GM19351 (cell line): Measurements from ENCODE around the gene MAML3.

Source experiments
- ATAC-seq: cut with Tn5 transposase; IDR thresholded peaks from one replicate; pipeline ENCODE4 v1.9.1; 2021; ENCODE audit warnings: mild to moderate bottlenecking, moderate library complexity; ENCODE audit not compliant: unreplicated experiment

Gene MAML3

DNA sequence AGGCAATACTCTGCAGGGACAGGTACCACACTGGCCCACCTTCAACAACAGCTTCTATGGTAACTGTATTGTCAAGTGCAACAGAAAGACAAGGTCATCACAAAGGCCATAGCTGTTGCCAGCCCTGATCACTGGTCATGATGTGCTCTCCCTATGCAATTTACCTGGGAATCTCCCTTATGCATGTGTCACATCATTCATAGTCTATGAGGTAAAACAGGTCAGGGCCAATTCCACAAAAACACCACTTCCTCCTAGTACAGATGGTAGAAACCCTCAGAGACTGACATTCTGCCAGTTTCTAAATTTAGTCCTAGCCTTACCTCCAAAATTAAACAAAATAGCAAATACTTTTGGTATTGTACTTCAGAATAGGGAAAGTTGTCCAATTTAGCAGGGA, 355.5 kb downstream of the MAML3 start:
- ATAC-seq, result no peak

DNA sequence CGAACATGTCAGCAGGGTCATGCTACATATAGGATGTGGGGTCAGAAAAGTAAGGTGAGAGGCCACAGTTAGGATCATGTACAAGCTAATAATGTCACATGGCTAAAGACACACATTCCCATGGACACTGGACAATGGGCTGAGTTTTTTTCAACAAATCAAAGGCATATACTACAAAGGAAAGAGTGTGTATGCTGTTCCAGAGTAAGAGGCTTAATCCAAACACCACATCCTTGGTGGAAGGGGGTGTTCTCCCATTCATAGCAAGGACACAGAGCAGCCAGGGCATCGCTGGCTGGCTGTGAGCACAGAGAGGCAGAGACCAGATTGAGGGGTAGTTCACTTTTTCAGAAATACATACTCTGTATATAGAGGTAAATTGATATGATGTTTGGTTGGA, 356.7 kb downstream of the MAML3 start:
- no peak for ATAC-seq

DNA sequence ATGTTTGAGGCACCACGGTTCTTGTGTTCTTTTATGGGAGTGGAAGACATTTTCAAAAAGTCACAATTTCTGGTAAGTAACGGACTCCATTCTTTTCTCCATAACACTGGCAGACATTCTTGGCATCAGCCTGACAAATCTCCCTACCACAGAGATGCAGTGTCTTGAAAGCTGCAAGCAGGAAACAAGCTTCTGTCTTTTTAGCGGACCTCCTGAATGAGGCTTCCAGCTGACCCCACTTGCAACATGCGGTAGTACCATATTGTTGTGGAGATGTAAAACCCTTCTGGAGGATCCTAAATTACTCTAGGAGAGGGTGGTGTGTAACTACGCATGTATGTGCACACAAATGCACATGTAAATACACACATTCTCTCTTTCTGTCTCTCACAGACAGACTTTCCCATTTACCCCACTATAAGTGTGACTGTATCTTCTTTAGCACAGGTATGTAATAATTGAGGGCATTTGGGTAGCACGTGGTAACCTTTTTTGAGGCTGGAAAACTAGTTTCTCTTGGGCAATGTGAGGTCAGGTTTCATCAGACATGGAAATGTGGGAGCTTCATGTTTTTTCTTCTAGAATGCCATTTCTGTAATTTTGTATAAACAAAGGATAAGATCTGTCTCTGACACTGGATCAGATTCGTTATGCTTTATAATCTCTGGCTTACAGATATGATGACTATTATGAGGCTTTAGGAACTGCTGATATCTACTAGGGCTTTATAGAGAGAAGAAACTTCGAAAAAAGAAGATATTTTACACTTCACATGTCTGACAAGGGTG, 358.3 kb downstream of the MAML3 start:
- no peak for ATAC-seq

DNA sequence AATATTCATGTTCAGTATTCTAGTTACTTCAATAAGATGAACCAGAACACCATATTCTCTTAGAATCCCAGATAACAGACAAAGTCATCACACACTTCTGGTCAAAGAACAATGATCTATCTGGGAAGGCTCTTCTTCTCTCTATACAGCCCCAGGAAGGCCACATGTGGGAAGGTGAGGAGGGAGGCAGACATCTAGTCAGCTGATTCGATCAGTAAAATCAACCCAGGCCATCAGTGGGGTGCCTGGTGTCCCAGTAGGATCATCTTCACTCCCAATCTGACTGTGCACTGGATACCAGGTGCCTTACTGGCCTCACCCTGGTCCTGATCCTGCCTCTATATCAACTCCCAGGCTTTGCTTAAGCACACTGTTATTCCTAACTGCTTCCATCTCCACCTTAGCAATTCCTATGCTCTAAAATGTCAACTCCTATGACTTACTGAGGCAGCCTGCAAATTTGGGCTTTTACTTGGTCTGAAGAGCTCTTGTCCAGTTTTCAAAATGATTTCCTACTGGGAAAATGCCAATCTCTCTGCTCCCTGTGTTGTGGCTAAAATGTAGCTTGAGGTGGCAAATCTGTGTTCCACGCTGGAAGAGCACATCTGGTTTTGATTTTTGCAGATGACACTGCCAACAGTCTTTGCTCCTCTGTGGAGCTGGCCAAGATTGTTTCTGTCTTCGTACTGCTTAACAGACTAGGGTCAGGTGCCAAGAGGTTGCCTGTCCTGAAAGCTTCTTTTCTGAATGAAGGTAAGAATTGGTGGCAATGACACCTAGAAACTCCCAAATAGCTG, 359.6 kb downstream of the MAML3 start:
- ATAC-seq, result no peak

DNA sequence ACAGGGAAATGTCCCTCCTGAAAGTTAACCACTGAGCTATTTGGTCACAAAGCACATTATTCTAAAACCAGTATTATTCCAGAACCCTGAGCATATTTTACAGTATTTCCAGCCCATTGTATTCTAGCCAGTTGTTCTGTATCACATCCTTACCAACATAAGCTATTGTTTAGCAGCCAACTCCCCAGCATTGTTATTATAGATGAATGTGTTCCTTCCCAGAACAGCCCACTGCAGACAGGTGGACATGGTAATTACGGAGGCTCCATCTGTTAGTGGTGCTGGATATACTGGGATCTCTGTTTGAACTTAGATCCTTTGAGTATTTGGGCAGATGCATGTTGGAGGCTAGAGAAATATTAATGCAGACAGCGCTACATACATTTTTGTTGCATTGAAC, 362.3 kb downstream of the MAML3 start:
- no peak for ATAC-seq

DNA sequence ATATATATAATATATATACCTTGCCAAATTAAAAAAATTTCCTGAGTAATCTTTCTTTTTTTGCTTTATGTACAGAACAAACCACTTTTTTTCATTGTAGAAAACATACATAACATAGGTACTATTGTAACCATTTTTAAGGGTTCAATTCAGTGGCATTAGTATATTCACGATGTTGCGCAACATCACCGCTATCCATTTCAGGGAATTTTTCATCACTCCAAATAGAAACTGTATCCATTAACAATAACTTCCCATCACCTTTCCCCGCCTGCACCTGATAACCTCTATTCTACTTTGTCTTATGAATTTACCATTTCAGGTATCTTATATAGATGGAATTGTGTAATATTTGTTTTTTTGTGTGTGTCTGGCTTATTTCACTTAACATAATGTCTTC, 363.7 kb downstream of the MAML3 start:
- no peak for ATAC-seq

DNA sequence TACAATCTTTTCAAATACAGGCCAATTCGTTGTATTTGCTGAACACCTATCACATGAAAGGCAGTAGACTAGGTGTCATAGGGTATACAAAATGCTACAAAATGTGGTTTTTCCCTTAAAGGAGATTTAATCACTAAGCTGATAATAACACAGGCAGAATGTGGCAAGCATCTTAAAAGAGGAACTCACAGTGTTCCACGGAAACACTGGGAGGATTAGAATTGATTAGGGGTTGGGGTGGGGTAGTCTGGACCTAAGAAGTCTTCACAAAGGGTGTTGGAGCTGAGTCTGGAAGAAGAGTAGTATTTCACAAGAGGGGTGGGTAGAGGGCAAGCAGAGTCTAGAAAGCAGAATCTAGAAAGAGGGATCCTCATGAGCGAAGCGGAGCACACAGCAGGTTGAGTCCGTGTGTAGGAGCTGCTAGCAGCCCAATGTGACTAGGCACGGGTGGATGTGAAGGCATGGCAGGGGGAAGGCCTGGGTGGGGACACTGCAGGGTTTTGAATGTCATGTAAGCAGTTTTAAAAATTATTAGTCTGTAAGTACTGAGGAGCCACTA, 364.8 kb downstream of the MAML3 start:
- ATAC-seq, result no peak

DNA sequence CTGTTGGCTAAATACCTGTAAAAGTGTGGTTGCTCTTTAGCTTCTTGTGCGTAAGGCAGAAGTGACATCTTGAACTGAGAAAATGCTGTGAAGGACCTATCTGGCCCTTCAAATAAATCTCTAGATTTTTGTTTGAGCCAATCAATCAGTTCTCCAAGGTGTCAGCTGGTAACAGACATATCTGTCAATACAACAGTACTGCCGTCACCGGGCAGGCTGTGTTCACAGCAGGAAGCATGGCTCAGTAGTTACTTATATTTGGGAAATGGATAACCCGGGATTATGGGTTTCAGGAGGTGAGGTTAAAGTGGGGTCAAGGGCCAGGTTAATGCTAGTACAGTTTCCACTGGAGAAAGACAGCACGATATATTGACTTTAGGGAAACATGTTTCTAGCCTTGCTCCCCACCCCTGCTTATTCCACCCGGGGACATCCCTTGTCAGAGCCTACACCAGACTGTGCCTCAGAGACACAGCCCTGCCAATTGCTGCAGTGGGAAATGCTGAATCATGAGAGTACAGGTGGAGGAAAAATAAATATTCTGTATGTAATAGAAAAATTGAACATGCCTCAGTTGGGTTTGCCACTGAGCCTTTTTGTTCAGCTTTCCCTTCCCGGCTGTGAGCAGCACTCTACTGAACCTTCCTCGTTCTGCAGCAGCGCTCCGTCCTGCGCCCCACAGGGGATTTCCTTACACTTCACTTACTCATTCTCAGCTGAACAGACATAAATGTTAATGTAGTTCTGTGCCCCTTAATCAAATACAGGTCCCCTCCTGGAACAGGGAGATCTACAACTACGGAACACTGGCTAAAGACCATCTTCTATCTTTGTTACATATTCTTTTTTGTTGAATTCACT, 367.3 kb downstream of the MAML3 start:
- ATAC-seq, result no peak

DNA sequence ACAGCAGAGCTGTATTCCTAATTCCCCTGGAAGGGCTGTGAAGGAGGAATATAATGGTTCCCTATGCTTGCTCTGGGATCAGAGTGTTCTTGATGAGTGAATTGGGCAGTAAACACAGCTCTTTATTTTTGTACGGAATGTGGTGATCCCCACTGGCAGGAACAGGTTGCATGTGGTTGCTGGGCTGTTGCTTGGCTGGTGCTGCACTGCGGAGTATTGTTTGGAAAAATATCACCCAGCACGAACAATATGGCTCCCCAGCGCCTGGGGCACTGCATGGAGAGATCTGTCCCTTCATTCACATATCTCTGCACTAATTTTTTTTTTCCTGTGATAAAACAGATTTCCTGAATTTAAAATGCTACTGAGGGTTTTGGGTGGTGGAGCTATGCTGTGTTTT, 368.6 kb downstream of the MAML3 start:
- ATAC-seq, result no peak

DNA sequence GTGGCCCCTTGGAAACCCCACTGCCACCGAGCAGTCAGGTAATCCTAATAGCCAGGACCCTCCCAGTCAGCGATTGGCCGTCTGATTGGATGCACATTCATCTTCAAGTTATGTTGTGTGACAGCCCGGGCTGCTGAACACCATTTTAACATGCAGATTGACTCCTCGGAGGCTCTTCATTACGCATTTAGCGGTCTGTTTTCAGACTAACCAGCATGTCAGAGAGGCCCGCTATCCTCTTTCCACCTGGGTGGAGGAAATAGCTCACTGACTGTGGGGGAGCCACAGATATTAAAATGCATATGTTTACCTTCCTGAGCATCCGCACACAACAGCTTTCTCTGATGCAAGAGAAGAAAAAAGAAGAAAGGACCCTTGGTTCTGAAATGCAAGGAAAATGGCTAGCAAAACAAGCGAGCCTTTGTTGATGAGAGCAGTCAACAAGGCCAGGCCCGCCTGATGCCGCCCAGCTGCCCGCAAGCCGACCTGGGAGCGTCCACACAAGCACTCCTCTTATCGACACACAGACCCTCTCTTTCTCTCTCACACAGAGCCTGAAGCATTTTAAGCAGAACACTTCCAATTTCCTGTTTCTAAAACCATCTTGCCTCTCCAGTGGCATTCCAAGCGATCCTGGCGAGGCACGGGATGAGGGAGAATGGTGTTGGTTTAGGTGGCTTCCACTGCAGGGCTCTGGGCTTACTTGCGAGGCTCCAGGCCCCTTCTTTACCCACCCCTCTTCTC, 370.1 kb downstream of the MAML3 start:
- no peak for ATAC-seq

DNA sequence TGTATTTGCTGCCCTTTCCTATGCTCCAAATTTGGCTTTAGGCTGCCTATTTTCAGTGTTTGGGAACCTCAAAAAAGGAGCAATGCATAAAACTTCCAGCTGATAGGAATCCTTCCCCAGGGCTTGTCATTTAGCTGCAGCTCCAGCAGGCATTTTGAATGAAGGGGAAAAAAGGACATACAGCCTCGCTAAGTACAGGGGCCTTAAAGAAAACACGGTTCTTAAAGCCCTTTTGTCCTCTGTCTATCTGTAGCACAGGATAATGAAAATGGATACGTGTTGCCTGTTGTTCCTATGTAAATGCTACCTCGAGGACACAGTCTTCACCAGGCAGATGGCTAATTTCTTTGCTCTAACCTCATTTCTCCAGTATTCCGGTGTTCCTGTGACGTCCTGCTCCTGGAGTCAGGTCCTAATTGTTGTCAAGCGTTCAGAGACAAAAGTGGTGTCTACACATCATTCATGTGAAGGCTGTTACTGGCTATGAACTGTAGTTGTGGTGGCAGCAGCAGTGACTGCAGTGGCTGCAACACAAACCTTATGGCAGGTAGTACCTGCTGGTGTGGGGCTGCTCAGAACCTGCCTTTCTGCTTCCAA, 371.0 kb downstream of the MAML3 start:
- ATAC-seq, result no peak

DNA sequence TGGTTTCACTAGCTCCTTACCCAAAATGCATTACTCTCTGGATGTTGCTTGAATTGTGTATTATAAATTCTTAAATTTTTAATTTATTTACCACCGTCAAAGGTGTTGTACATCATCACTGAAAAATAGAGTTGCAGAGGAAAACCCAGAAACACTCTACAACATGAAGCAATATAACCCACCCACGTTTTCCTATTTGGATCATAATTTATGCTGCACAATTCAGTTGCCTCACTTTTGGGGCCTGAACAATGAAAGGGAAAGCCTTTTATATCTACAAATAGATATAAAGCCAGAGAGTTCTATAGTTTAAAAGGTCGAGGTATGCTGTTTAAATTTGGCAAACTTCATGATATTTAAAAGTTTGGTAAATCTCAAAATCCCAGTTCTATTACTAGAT, 372.9 kb downstream of the MAML3 start:
- ATAC-seq, result no peak

DNA sequence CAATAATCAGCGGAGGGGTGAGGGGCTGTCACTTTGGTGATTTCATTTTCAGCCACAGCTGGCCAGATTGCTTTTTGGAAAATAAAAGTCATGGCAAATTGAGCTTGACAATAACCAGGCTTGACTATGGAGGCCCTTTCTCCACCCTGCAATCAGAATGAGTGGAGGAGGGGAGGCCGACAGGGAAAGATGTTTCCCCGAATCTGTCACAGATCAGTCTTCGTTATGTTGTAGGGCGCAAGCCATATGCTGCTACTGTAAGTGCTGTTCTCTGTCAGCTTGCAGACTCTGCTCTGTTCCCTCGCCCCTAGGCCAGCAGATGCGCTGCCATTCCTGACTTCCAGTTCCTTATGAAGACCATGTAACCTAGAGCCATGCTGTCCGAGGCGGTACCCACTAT, 374.3 kb downstream of the MAML3 start:
- no peak for ATAC-seq

DNA sequence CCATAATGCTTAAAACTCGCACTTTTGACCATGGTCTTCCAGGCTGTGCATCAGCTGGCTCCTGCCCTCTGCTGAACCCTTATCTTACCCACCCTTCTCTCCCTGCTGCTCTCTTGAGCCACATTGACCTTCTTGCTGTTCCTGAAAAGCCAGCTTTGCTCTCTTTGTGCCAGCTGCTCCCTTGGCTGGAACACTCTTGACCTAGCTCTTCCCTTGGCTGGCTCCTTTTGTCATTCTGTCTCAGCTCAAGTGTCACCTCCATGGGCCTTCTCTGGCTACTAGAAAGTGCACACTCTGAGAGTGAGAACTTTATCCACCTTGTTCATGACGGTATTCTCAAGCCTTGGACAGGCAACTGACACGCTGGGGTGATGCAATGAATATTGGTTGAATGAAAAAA, 376.2 kb downstream of the MAML3 start:
- no peak for ATAC-seq

DNA sequence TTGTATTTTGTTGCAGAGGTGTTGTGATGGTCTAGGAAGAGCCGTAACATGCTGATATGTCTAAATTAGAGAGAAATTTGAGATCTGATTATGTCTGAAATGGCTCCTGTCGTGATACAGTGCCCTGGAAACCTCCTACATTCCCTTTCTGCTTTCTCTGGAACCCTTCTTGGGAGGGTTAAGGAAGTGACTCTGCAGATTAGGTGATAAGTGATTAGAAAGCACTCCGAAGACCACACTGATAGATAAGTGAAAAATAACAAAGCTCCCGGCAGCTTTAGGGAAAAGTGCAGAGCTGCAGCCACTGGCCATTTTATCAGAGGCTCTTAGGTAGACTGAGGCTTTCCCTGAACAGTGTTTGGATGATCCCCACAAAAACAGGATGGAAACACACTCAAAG, 377.7 kb downstream of the MAML3 start:
- no peak for ATAC-seq

DNA sequence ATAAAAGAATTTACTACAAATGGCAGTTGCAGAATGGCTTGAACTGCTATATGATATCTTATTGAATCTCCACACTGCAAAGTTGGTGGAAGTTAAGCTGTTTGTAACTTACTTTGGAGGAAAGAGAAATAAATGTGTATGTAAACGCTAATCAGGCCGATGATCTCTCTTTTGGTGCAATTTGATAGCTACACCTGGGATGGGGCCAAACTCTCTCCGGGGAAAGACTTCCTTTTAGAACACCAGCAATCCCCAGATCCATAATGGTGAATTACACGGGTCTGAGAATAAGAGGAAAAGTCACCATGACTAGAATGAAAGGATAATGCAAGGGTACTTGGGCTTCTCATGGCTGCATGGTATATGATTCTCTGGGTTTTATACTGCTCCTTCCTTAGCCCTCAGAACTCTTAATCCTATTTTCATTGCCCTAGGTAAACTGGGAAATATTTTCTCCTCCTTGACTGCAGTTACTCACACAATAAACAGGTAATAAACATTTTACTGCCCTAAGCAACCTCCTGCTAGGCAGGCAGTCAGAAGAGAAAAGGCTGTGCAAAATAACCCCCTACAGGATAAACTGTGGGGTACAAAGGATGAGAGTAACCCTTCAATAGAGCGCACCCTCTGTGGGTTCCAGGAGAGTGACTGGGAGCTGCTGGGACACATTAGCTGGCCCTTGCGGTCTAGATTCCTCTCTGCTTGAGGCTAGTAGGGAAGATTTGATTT, 379.1 kb downstream of the MAML3 start:
- ATAC-seq, result no peak

DNA sequence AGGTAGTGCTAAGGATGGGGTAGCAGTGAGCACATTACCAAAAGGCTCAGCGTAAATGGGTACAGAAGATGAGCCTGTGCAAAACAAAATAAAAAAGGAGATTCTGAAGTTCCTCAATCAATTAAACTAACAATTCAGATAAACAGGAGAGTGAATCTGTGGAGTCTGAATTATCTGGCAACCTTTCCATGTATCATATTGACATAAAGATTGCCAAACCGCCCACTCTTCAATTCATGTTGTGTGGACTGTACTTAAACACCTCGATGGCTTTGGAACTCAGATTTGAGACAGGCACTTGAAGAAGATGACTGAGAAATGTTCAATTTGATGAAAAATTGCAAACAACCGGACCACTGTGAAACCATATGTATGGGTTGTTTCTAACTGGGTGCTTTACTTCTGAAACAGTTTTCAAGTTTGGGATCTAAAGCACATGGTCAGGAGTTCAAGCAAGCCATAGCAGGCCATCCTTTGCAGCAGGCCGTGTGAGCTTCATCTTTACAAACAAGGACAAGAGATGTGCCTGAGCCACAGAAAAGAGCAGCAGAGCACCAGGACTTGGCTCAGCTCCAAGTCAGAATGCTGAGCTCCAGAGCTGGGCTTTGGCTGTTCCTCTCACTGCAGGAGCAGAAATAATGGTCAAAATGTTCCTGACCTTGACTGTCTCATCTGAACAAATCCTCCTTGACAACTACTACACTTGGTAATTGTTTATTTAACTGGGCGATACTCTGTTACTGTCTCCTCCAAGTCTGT, 380.2 kb downstream of the MAML3 start:
- no peak for ATAC-seq

DNA sequence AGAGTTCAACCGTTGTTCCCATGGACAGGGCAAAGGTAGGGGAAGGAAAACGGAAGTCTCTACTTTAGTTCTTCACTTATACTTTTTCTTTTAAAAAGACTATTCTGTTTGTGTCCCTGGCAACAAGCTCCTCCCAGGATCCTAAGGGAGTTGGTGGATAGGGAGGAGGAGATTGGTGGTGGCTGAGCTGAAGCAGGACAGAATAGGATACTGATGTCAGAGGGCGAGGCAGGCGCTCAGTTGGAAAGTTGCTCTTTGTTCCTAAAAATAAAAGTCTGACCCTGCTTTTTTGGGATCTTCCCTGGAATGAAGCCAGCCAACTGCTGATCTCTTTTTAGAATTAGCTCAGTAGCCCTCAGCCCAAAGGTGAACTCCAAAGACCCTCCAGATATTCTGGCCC, 383.6 kb downstream of the MAML3 start:
- no peak for ATAC-seq

DNA sequence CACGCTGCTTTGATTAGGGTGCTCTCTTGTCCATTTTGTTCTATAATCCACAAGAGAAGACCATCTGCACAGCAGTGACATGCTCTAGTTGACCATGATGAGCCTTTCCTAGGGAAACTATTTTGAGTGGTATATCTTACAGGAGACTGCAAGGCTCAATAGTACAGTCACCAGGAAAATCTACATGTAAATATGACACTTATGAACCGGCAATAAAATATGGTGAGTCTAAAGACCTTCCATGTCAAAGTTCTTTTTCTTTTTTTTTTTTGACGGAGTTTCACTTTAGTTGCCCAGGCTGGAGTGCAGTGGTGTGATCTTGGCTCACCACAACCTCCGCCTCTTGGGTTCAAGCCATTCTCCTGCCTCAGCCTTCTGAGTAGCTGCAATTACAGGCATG, 384.6 kb downstream of the MAML3 start:
- ATAC-seq, result no peak
